B cell (primary cell): ENCODE measurements around the gene NCAM1.

Source experiments
- CTCF ChIP-seq: fragments of 200-600 bp; IDR thresholded peaks from one replicate; pipeline ENCODE4 v1.8.0; 2022; ENCODE audit warnings: antibody characterized with exemption, mild to moderate bottlenecking
- EZH2 ChIP-seq: IDR thresholded peaks from 2 replicates; pipeline ENCODE4 v1.6.1; 2012; ENCODE audit warnings: borderline replicate concordance, low read depth, mild to moderate bottlenecking, moderate library complexity, low read length; ENCODE audit not compliant: insufficient read depth, poor library complexity, severe bottlenecking

GRCh38 chr11:113271551-113272245, 310.5 kb downstream of the NCAM1 start:
- TF ChIP-seq CTCF (no peak), EZH2 (no peak)
